Thymus (tissue), 11 donors: Measurements from ENCODE around the gene RAP1GAP2. TPM values are rescaled to one million over a fixed set of nuclear protein-coding genes. Genes with fewer than 3 reads are reported as not detected.

Source experiments
- DNase-seq, 9 donors: peaks; one replicate each; pipeline ENCODE4 v3.0.0-alpha.2; 2013; ENCODE audit warnings: low spot score in 9 of 9, low read depth in 6 of 9, missing footprints in 1 of 9
- H3K27ac ChIP-seq, 2 donors: one replicate each; pipeline ENCODE4 v1.5.1; 2013; ENCODE audit warnings: control low read depth in 1 of 2, low read depth in 1 of 2, low read length in 1 of 2, mild to moderate bottlenecking in 1 of 2, moderate library complexity in 1 of 2
- H3K27me3 ChIP-seq, 2 donors: one replicate each; pipeline ENCODE4 v1.5.1; 2013; ENCODE audit warnings: low read length in 1 of 2; ENCODE audit not compliant: control insufficient read depth in 2 of 2, insufficient read depth in 1 of 2
- H3K36me3 ChIP-seq, 2 donors: one replicate each; pipeline ENCODE4 v1.5.1; 2013; ENCODE audit warnings: low read length in 1 of 2, mild to moderate bottlenecking in 1 of 2, moderate library complexity in 1 of 2; ENCODE audit not compliant: control insufficient read depth in 2 of 2, insufficient read depth in 2 of 2
- H3K4me1 ChIP-seq, 2 donors: one replicate each; pipeline ENCODE4 v1.5.1; 2013; ENCODE audit warnings: low read length in 2 of 2; ENCODE audit not compliant: control insufficient read depth in 2 of 2, insufficient read depth in 2 of 2
- H3K4me3 ChIP-seq, 2 donors: one replicate each; pipeline ENCODE4 v1.5.1; 2013; ENCODE audit warnings: low read length in 2 of 2, control low read depth in 1 of 2, mild to moderate bottlenecking in 1 of 2
- H3K9me3 ChIP-seq, 2 donors: one replicate each; pipeline ENCODE4 v1.5.1; 2013; ENCODE audit warnings: low read length in 1 of 2, mild to moderate bottlenecking in 1 of 2; ENCODE audit not compliant: control insufficient read depth in 2 of 2, insufficient read depth in 1 of 2
- WGBS: extraction: QIAGEN DNeasy Blood & Tissue Kit; methylation state at CpG from one replicate; pipeline ENCODE4 v1.1.7; 2013; 5-methylcytosine and 5-hydroxymethylcytosine counted together
- polyA plus RNA-seq: library from polyadenylated mRNA; stranded (reverse); fragments of 200-250 nt; gene quantifications from one replicate; pipeline ENCODE4 v1.2.3, GENCODE V29; 2013
- total RNA-seq: library from RNA; stranded (reverse); fragments of 120-200 nt; gene quantifications from one replicate; pipeline ENCODE4 v1.2.4, GENCODE V29; 2013
- donor health status: healthy.

Gene RAP1GAP2
- total and polyA plus RNA-seq, 2 donors, result 1.6 to 3.8 TPM

- no peak overlapping the region for H3K27ac ChIP-seq
- whole genome bisulfite sequencing, result 96% methylated on average over 14 of the region's 14 CpGs
- no peaks in the 10 kb centered on the region for H3K36me3 ChIP-seq
- DNase-seq, result no peak
- H3K27me3 ChIP-seq, result no peaks in the 10 kb centered on the region
- H3K4me1 ChIP-seq, result no peaks in the 10 kb centered on the region
- H3K4me3 ChIP-seq, result no peak overlapping the region
- H3K9me3 ChIP-seq, result no peaks in the 10 kb centered on the region
Observed at GRCh38 chr17:2962729-2963128, 166.5 kb downstream of the RAP1GAP2 start.

- Histone ChIP-seq H3K4me3 (no peak overlapping the region), H3K9me3 (no peaks in the 10 kb centered on the region), H3K36me3 (no peaks in the 10 kb centered on the region), H3K27ac (no peak overlapping the region), H3K4me1 (no peaks in the 10 kb centered on the region), H3K27me3 (no peaks in the 10 kb centered on the region)
- DNase-seq, result no peak
- WGBS, result 94% methylated on average over 21 of the region's 21 CpGs
Observed at GRCh38 chr17:2963332-2964027, 167.2 kb downstream of the RAP1GAP2 start.

GRCh38 chr17:2964028-2964356, 167.8 kb downstream of the RAP1GAP2 start:
- Histone ChIP-seq H3K27me3 (no peaks in the 10 kb centered on the region), H3K9me3 (no peaks in the 10 kb centered on the region), H3K27ac (no peak overlapping the region), H3K4me1 (no peaks in the 10 kb centered on the region), H3K4me3 (no peak overlapping the region), H3K36me3 (no peaks in the 10 kb centered on the region)
- WGBS, result 88% methylated on average over 6 of the region's 6 CpGs
- no peak for DNase-seq

GRCh38 chr17:2964370-2964769, 168.1 kb downstream of the RAP1GAP2 start:
- Histone ChIP-seq H3K9me3 (no peaks in the 10 kb centered on the region), H3K27ac (no peak overlapping the region), H3K36me3 (no peaks in the 10 kb centered on the region), H3K4me3 (no peak overlapping the region), H3K27me3 (no peaks in the 10 kb centered on the region), H3K4me1 (no peaks in the 10 kb centered on the region)
- WGBS, result 89% methylated on average over 10 of the region's 10 CpGs
- no peak for DNase-seq

GRCh38 chr17:2964831-2965230, 168.6 kb downstream of the RAP1GAP2 start:
- Histone ChIP-seq H3K36me3 (no peaks in the 10 kb centered on the region), H3K9me3 (no peaks in the 10 kb centered on the region), H3K27ac (no peak overlapping the region), H3K27me3 (no peaks in the 10 kb centered on the region), H3K4me1 (no peaks in the 10 kb centered on the region), H3K4me3 (no peak overlapping the region)
- WGBS, result 96% methylated on average over 11 of the region's 11 CpGs
- DNase-seq, result no peak

GRCh38 chr17:2965621-2966595, 169.7 kb downstream of the RAP1GAP2 start:
- H3K4me3 ChIP-seq, result no peak overlapping the region
- no peaks in the 10 kb centered on the region for H3K9me3 ChIP-seq
- no peaks in the 10 kb centered on the region for H3K27me3 ChIP-seq
- H3K36me3 ChIP-seq, result no peaks in the 10 kb centered on the region
- no peak overlapping the region for H3K27ac ChIP-seq
- H3K4me1 ChIP-seq, result no peaks in the 10 kb centered on the region
- WGBS, result 96% methylated on average over 14 of the region's 14 CpGs
- no peak for DNase-seq

GRCh38 chr17:2967515-2967914, 171.3 kb downstream of the RAP1GAP2 start:
- H3K9me3 ChIP-seq, result no peaks in the 10 kb centered on the region
- H3K27me3 ChIP-seq, result no peaks in the 10 kb centered on the region
- H3K4me1 ChIP-seq, result no peaks in the 10 kb centered on the region
- DNase-seq, result no peak
- no peaks in the 10 kb centered on the region for H3K36me3 ChIP-seq
- no peak overlapping the region for H3K4me3 ChIP-seq
- WGBS, result 95% methylated on average over 6 of the region's 6 CpGs
- no peak overlapping the region for H3K27ac ChIP-seq

- H3K36me3 ChIP-seq, result no peaks in the 10 kb centered on the region
- H3K27me3 ChIP-seq, result no peaks in the 10 kb centered on the region
- H3K27ac ChIP-seq, result no peak overlapping the region
- 97% methylated on average over 2 of the region's 2 CpGs for WGBS
- H3K4me1 ChIP-seq, result no peaks in the 10 kb centered on the region
- H3K4me3 ChIP-seq, result no peak overlapping the region
- no peaks in the 10 kb centered on the region for H3K9me3 ChIP-seq
- DNase-seq, result no peak
Observed at GRCh38 chr17:2971851-2972250, 175.6 kb downstream of the RAP1GAP2 start.

GRCh38 chr17:2972749-2973148, 176.5 kb downstream of the RAP1GAP2 start:
- H3K4me1 ChIP-seq, result no peaks in the 10 kb centered on the region
- no peaks in the 10 kb centered on the region for H3K9me3 ChIP-seq
- H3K36me3 ChIP-seq, result no peaks in the 10 kb centered on the region
- 96% methylated on average over 4 of the region's 4 CpGs for WGBS
- DNase-seq, result no peak
- no peak overlapping the region for H3K27ac ChIP-seq
- H3K4me3 ChIP-seq, result no peak overlapping the region
- no peaks in the 10 kb centered on the region for H3K27me3 ChIP-seq
